GM18909 (cell line): Measurements from ENCODE around the gene F5.
"Not testable (repeated sequence)": the region's sequence is repeated elsewhere in the genome, so short reads cannot be mapped to it uniquely, and the experiment has no call there.

Experiments
- ATAC-seq: cut with Tn5 transposase; IDR thresholded peaks from one replicate; pipeline ENCODE4 v1.9.1; 2021; ENCODE audit warnings: mild to moderate bottlenecking; ENCODE audit not compliant: unreplicated experiment, poor library complexity

Gene F5

GRCh38 chr1:169546087-169546995 lies 39.9 kb downstream of the F5 start:
- ATAC-seq = peak; percentile 69

GRCh38 chr1:169545472-169545871 lies 40.8 kb downstream of the F5 start:
- ATAC-seq = no peak

- no peak for ATAC-seq
Measured at GRCh38 chr1:169538998-169539871, 47.0 kb downstream of the F5 start.

- no peak for ATAC-seq
Measured at GRCh38 chr1:169534653-169535052, 51.6 kb downstream of the F5 start.

GRCh38 chr1:169533528-169534190 lies 52.6 kb downstream of the F5 start:
- not testable (repeated sequence) for ATAC-seq

GRCh38 chr1:169530448-169530847 lies 55.8 kb downstream of the F5 start:
- ATAC-seq = no peak

GRCh38 chr1:169529068-169529642 lies 57.1 kb downstream of the F5 start:
- no peak for ATAC-seq

GRCh38 chr1:169528215-169529067 lies 57.8 kb downstream of the F5 start:
- ATAC-seq = peak; percentile 44

GRCh38 chr1:169527451-169528214 lies 58.6 kb downstream of the F5 start:
- ATAC-seq = no peak

GRCh38 chr1:169527001-169527400 lies 59.3 kb downstream of the F5 start:
- ATAC-seq = no peak

GRCh38 chr1:169526120-169526832 lies 60.0 kb downstream of the F5 start:
- ATAC-seq = no peak

- no peak for ATAC-seq
Measured at GRCh38 chr1:169525391-169525790, 60.9 kb downstream of the F5 start.

GRCh38 chr1:169523904-169524303 lies 62.4 kb downstream of the F5 start:
- no peak for ATAC-seq

- ATAC-seq = no peak
Measured at GRCh38 chr1:169521226-169521625, 65.1 kb downstream of the F5 start.

- ATAC-seq = no peak
Measured at GRCh38 chr1:169517558-169518186, 68.6 kb downstream of the F5 start.

- ATAC-seq = no peak
Measured at GRCh38 chr1:169515641-169516040, 70.6 kb downstream of the F5 start.

GRCh38 chr1:169514566-169515270 lies 71.6 kb downstream of the F5 start:
- ATAC-seq = no peak
